HL-60/S4 (cell line): ENCODE results near the gene DENND1B.
"Not testable (repeated sequence)": the region's sequence is repeated elsewhere in the genome, so short reads cannot be mapped to it uniquely, and the experiment has no call there.

ENCODE experiments used
- in situ Hi-C: fragments of 300-500 bp; cut with MboI; formaldehyde crosslinking; loops from 2 replicates; pipeline ENCODE4 v1.14.3; 2022; ENCODE audit warnings: low sequenced_read_pairs

DENND1B gene

DNA sequence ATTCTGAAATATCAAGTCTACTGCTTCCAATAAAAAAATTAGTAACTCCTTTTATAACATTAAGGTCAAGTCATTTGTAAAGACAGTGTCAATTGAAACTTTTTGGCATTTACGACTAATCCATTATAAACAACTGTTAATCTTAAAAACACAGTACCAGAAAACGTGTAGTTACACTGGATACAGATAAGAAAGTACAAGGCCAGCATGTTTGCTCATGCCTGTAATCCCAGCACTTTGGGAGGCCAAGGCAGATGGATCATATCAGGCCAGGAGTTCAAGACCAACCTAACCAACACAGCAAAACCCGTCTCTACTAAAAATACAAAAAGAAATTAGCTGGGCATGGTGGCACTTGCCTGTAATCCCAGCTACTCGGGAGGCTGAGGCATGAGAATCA is 29.4 kb downstream of the DENND1B start:
- in situ Hi-C loops = no loop called here

DNA sequence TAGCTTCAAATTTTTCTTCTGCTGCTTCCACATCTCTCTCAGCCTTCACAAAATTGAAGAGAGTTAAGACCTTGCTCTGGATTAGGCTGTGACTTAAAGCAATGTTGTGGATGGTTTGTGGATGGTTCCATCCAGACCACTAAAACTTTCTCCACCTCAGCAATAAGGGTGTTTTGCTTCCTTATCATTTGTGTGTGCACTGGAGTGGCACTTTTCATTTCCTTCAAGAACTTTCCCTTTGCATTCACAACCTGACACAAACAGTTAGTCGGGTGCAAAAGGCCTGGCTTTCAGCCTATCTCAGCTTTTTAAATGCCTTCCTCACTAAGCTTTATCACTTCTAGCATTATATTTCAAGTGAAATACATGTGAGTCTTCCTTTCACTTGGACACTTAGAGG is 30.3 kb downstream of the DENND1B start:
- in situ Hi-C loops = no loop called here

DNA sequence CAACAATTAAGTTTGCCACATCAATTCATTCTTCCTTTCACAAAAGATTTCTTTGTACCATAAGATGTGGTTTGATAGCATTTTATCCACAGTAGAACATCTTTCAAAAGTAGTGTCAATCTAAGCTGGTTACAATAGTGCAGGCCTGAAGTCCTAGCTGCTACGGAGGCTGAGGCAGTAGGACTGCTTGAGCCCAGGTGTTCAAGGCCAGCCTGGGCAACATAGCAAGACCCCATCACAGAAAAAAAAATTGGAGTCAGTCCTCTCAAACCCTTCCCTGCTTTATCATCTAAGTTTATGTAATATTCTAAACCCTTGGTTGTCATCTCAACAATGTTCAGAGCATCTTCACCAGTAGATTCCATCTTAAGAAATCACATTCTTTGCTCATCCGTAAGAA is 31.7 kb downstream of the DENND1B start:
- in situ Hi-C loops = no loop called here

DNA sequence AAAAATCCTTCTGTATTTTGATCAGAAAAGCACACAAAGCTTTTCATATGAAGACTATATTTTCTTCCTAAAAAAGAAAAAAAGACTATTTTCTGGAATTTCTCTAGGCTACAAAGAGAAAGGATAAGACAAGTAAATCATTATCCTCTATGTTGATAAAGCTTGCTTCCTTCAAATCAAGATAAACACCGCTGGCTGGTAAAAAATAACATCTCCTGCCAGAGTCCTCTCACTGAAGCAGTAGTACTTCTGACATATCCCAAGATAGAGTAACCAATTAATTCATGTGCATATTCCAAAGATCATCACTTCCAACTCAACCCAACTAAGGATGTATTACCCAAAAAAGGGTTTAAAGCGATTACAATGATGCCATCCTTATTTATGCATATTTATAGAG is 34.3 kb downstream of the DENND1B start:
- in situ Hi-C loops = no loop called here

DNA sequence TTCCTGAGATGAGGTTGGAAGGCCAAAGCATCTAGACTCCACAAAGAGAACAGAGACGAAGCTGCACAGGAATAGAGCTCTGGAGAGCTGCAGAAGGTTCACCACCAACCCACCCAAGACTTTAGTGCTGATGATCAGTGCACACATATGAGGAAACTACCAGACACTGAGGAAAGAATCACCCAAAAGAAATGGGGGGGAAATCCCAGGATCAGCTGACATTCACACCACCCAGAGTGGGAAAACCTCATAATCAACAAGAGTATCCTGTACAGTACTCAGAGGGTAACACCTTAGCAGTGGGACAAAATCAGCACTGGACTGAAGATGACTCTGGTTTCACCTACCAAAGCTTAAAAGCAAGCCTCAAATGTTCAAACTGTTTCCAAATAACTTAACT is 36.4 kb downstream of the DENND1B start:
- in situ Hi-C loops = no loop called here

DNA sequence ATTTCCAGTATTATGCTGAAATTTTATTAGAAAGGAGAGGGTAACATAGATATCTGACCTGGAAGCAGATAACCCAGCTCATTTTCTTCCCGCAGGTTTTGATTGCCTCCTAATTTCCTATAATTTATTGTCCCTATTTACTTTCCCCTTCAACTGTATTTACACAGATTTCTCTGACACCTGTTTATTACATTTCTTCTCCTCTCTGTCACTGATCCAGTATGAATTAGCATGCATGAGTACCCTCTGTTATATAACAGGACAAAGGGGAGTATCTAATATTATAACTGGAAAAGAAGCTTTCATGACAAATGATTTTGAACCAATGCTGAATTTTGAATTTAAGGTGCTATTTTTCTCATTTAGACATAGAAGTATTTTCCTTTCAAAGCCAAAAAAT is 37.4 kb downstream of the DENND1B start:
- in situ Hi-C loops = no loop called here

DNA sequence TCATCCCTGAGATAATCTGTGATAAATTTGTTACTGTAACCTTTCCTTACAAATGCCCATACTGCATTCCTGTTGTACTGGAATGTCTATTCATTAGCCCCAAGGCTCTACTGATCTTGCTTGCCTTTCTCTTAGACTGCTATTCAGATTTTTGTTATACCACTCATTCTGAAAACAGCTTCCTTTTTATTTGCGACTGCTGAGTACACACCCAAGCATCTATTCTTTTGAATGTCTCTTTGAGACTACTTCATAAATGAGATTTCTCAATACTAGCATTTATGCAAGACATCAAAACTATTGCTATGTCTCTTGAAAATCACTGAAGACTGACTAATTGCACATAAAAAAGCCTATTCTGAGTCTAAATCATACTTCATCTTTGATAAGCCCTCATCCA is 38.6 kb downstream of the DENND1B start:
- in situ Hi-C loops = no loop called here

DNA sequence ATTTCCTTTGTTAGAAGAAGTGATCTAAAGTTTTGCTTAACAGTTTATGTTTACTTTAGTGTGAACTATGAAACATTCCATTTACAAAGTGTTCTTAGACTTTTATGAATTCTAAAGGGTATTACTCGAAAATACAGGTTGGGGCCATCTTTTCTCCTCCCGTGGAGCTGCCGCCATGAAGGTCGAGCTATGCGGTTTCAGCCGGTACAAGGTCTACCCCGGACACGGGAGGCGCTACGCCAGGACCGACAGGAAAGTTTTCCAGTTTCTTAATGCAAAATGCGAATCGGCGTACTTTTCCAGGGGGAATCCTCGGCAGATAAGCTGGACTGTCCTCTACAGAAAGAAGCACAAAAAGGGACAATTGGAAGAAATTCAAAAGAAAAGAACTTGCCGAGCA is 39.8 kb downstream of the DENND1B start:
- in situ Hi-C loops = no loop called here

DNA sequence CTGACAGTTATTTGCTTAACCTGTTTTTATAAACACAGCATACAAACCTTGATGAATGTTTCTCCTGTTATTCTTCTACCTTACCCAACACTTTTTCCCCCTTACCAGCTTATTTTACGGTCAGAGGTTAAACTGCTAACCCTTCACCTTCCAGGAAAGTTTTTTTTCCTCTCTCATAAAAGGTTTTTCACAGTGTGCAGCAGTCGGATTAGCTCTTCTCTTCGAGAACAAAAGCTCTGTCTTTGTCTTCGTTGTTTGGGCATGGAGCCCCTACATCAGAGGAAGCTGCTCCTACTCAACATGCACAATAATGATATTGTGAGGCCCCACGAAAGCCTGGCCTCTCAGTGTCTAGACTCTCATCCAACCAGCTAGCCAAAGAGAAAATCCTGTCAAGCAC is 42.0 kb downstream of the DENND1B start:
- in situ Hi-C loops = no loop called here

DNA sequence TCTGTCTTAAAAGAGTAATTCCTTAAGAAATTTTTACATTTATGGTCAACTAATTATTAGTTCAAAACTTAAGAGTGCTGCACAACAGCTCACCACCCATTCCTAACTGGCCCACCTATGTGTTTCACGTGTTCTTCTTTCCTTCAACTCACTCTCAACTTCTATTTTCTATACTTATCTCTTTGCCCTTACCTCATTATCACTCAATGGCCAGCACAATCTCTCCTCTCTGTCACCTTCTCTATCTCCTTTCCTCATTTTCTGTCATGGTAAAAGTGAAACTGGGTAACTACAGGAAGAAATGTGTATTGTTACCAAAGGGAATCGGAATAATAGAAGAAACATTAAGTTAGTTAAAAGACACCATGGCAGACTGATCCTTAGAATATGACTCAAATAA is 43.1 kb downstream of the DENND1B start:
- in situ Hi-C loops = no loop called here

DNA sequence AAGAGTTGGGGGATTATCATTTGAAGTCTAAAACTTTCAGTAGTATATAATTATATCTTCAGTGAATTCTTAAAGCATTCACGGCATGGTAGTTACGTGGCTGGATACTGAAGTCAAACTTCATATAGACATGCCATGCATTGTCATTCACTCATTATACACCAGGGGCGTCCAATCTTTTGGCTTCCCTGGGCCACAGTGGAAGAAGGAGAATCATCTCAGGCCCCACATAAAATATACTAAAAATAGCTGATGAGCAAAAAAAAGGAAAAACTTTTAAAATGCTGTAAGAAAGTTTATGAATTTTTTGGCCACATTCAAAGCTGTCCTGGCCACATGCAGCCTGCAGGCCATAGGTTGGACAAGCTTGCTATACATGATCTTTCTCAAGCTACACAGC is 43.8 kb downstream of the DENND1B start:
- in situ Hi-C loops = no loop called here

DNA sequence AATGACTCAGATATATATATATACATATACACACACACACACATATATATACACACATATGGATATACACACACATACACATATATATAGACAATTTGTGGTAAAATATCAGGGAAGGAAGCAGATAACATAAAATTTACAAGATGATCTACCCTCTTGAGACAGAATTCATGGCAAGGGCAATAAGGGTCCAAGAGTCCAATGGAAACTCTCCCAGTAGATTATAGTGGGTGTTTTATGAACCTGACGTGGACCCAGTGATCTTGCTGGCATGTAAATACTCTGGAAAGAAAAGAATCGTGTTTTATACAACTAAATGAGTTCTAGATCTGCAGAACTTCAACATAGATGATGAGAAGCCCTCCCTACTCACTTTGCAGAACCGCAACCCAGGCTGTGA is 49.3 kb downstream of the DENND1B start:
- in situ Hi-C loops = no loop called here

DNA sequence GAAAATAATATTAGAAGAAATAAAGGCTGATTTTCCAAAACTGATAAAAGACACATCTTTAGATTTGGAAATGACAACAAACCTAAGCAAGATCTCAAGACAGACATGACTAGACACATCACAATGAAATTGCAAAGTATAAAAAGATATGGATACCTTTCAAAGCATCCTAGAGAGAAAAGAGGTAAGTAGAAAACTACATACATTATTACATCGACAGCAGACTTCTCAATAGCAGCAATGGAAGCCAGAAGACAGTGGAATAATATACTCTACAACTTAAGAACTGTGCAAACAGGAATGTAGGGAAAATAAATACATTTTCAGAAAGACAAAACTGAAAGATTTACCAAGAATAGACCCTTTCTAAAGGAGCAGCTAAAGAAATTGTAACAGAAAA is 50.2 kb downstream of the DENND1B start:
- in situ Hi-C loops = no loop called here

DNA sequence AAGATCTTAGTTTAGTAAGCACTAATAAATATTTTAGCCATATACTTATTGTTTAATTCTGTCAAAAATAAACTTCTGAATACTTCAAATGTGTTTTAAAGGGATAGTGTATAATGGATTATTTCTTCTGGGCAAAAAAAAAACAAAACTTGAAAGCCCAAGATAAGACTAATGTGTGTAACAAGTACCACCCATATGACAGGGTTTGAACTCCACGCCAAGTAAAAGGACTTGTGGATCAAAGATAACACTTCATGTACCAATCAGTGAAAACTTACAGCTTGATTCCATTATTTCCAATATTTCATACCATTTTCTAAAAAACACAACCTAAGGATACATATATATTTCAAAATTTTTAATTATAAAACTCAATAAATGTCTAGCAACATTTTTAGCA is 59.5 kb downstream of the DENND1B start:
- in situ Hi-C loops = no loop called here

DNA sequence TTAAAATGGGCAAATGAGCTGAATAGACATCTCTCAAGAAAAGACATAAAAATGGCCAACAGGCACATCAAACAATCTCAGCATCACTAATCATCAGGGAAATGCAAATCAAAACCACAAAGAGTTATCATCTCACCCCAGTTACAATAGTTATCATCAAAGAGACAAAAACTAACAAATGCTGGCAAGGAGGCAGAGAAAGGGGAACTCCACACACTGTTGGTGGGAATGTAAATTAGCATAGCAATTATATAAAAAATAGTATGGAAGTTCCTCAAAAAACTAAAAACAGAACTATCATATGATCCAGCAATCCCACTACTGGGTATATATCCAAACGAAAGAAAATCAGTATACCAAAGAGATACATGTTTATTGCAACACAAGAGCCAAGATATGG is 68.7 kb downstream of the DENND1B start:
- in situ Hi-C loops = no loop called here

DNA sequence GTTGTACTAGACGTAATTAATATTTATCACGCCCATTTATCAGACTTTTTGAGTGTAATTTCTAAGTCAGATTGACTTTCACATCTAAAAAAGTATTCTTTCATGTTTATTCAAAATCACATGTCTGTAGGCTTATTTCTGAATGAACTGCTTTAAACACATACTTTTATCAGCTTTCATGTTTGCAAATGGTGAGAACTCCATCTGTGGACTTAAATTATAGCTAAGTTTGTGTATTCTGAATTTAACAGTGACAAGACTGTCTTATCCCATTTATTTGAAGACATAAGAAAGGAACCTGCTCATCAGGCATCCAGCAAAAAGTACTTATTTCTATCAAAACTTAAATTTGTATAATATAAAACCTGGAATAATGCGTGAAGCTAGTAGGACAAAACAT is 69.3 kb downstream of the DENND1B start:
- in situ Hi-C loops = no loop called here

DNA sequence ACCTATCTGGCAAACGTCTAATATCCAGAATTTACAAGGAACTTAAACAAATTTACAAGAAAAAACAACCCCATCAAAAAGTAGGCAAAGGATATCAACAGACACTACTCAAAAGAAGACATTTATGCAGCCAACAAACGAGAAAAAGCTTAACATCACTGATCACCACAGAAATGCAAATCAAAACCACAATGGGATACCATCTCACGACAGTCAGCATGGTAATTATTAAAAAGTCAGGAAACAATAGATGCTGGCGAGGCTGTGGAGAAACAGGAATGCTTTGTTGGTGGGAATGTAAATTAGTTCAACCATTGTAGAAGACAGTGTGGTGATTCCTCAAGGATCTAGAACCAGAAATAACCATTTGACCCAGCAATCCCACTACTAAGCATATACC is 74.6 kb downstream of the DENND1B start:
- in situ Hi-C loops = not testable (repeated sequence)

DNA sequence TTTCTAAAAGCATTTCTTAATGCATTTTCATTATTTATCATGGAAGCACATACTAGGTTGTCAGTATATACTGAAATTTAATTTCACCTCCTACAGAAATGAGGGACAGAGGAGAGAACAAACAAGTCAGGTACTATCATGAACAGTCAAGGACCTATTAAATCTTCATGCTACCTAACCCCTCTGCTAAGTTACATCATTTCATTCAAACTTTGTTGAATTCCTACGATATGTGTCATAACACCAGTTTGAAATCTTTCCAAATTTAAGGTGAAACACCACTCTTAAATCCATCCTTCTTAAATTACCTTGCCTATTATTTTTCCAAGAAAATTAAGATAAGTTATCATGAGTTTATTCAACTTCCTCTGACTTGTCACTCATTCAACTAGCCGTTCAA is 78.9 kb downstream of the DENND1B start:
- in situ Hi-C loops = no loop called here

DNA sequence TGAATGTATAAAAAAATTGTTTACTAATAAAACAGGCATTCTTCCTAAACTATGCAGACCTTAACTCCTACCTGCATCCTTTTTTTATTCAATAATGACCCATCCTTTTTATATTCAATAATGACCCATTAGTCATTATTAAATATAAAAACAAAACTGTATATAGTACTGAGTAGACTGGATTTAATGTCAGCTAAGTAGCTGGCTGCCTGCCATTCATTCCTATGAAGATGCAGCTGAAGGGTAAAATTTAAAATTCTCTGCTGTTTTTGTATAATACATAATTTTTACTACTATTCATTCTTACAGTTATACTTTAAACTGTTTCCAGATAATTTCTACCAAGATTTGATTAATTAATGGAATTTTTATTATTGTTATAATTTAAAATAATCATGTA is 79.3 kb downstream of the DENND1B start:
- in situ Hi-C loops = no loop called here

DNA sequence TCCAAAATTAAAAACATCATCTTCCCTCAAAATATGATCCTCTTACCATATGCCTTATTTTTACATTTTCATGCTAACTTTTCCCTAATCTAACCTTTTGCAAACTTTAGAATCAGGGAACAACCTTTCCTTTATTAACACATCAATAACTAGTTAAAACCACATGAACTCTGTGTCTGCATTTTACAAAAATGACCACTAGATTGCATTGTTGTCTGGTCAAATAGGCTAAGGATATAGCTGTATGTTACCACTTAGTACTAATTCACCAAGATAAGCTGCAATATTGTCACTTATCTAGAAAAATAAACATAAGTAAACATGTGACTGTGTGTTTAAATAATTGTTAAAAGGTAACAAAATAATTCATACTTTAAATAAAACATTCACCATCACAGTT is 82.3 kb downstream of the DENND1B start:
- in situ Hi-C loops = no loop called here

DNA sequence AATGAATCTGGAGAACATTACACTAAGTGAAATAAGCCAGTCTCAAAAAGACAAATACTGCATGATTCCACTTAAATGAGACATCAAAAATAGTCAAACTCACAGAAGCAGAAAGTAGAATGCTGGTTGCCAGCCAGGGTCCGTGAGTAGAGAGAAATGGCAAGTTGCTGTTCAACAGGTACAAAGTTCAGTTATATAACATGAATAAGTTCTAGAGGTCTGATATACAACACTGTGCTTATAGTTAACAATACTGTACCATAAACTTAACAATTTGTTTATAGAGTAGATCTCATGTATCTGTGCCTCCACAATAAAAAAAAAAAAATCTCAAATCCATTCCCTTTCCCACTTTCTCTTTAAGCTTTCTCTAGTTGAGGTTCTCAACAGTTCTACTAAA is 83.5 kb downstream of the DENND1B start:
- in situ Hi-C loops = no loop called here

DNA sequence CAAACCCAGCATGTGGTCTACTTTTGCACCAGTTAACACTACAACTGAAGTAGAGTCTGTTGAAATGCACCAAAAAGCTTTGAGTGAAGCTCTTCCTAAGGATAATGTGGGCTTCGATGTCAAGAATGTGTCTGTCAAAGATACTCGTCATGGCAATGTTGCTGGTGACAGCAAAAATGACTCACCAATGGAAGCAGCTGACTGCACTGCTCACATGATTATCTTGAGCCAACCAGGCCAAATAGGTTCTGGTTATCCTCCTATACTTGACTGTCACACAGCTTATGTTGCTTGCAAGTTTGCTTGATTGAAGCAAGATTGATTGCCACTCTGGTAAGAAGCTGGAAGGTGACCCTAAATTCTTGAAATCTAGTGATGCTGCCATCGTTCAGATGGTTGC is 85.2 kb downstream of the DENND1B start:
- in situ Hi-C loops = no loop called here

DNA sequence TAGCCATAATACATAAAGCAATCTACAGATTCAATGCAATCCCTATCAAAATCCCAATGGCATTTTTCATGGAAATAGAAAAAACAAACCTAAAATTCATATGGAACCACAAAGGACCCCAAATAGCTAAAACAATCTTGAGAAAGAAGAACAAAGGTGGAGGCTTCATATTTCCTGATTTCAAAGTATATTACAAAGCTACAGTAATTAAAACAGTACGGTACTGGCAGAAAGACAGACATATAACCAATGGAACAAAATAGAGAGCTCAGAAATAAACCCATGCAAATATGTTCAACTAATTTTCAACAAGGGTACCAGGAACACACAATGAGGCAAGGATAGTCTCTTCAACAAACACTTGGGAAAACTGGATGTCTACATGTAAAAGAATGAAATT is 87.0 kb downstream of the DENND1B start:
- in situ Hi-C loops = no loop called here

DNA sequence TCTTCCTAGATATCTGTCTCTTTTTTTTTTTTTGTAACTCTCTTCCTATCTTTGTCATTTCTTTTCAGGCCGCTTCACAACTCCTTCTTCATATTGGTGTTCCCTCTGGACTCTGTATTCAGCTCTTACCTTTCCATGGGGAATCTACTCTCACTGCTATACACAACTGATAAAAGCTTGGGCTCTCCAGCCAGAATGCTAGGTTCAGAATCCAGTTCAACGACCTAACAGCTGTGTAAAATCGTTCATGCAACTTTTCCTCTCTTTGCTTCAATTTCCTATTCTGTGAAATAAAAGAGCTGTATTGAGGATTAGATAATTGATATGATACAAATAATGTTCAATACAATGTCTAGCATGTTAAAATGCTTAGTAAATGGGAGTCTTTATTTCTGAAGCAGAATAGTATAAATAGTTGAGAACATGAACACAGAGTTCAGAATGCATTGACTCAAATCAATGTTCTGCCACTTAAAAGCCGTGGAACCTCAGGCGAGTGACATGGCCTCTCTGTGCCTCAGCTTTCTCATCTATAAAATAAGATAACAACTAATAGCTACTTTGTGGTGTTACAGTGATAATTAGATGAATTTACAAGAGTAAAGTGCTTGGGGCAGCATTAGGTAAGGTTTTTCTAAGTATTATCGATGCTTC is 88.5 kb downstream of the DENND1B start:
- in situ Hi-C loops = no loop called here
